Panc1 (cell line): ENCODE data around the gene MSI2. TPM values are rescaled to one million over a fixed set of nuclear protein-coding genes. Genes with fewer than 3 reads are reported as not detected.

ENCODE experiments used
- ATAC-seq: fragments of 200-7000 bp; cut with Tn5 transposase; 2 replicates; pipeline ENCODE4 v1.9.1; 2020; ENCODE audit warnings: mild to moderate bottlenecking, moderate library complexity
- BruUV-seq: library from RNA; stranded (reverse); fragments of 400-500 nt; replicated peaks from 2 replicates; lab custom pipeline; 2021; lab: Mats Ljungman, UMichigan
- CTCF ChIA-PET: fragments of 300-600 bp; sonication (Branson Sonifier 250); formaldehyde crosslinking; loops from one replicate; lab custom pipeline; 2022; ENCODE audit warnings: antibody characterized with exemption; lab: Charles Lee
- POLR2A ChIA-PET: fragments of 300-600 bp; sonication (Branson Sonifier 250); formaldehyde crosslinking; loops from one replicate; lab custom pipeline; 2022; ENCODE audit warnings: antibody characterized with exemption; lab: Charles Lee
- DNase-seq: peaks from one replicate; pipeline ENCODE4 v3.0.0-alpha.2; 2010; ENCODE audit warnings: low read depth, low spot score
- H3K27ac ChIP-seq: 2 replicates; pipeline ENCODE4 v1.5.1; 2011; ENCODE audit warnings: mild to moderate bottlenecking, low read length, inconsistent platforms
- H3K27me3 ChIP-seq: fragments of 200-500 bp; sonication (Bioruptor generic); 2 replicates; pipeline ENCODE4 v1.6.0; 2014; ENCODE audit warnings: low read length, inconsistent platforms; ENCODE audit not compliant: control insufficient read depth, insufficient read depth
- H3K36me3 ChIP-seq: fragments of 200-500 bp; sonication (Bioruptor generic); 2 replicates; pipeline ENCODE4 v1.5.1; 2014; ENCODE audit warnings: inconsistent platforms, mild to moderate bottlenecking, low read length, moderate library complexity; ENCODE audit not compliant: control insufficient read depth, insufficient read depth
- H3K4me1 ChIP-seq: 2 replicates; pipeline ENCODE4 v1.5.1; 2011; ENCODE audit warnings: inconsistent platforms, mild to moderate bottlenecking, low read length, moderate library complexity; ENCODE audit not compliant: control insufficient read depth, insufficient read depth
- H3K4me3 ChIP-seq, 2 experiments: 2 replicates each; pipeline ENCODE4 v1.5.1; 2011 to 2012; ENCODE audit warnings: low read depth in 2 of 2, low read length in 2 of 2, mild to moderate bottlenecking in 2 of 2, inconsistent platforms in 1 of 2, moderate library complexity in 1 of 2
- H3K9me3 ChIP-seq: fragments of 200-500 bp; sonication (Bioruptor generic); 2 replicates; pipeline ENCODE4 v1.5.1; 2014; ENCODE audit warnings: low read depth, mild to moderate bottlenecking, inconsistent platforms, low read length, moderate library complexity; ENCODE audit not compliant: control insufficient read depth, insufficient read depth
- CTCF ChIP-seq: fragments of 450-650 bp; IDR thresholded peaks from 2 replicates; pipeline ENCODE4 v1.5.1; 2017; ENCODE audit warnings: mild to moderate bottlenecking
- POLR2AphosphoS5 ChIP-seq: IDR thresholded peaks from 2 replicates; pipeline ENCODE4 v1.6.1; 2012; ENCODE audit warnings: mild to moderate bottlenecking, low read depth, low read length, moderate library complexity
- REST ChIP-seq, 2 experiments: IDR thresholded peaks; 2 replicates each; pipeline ENCODE4 v1.6.1; 2011 to 2012; ENCODE audit warnings: low read depth in 2 of 2, control low read depth in 1 of 2, low read length in 1 of 2, mild to moderate bottlenecking in 1 of 2, moderate library complexity in 1 of 2; ENCODE audit not compliant: insufficient read depth in 1 of 2
- SIN3A ChIP-seq: IDR thresholded peaks from 2 replicates; pipeline ENCODE4 v1.6.1; 2012; ENCODE audit warnings: low read depth, mild to moderate bottlenecking, low read length, moderate library complexity, borderline replicate concordance; ENCODE audit not compliant: insufficient read depth
- TCF7L2 ChIP-seq: IDR thresholded peaks from 2 replicates; pipeline ENCODE4 v1.6.1; 2011; ENCODE audit warnings: mild to moderate bottlenecking, low read depth, low read length, inconsistent platforms
- in situ Hi-C: cut with HindIII; loops from 2 replicates; pipeline ENCODE4 v1.10.0; 2016; ENCODE audit warnings: low sequenced_read_pairs, low pct_unique_long_range_greater_than_20kb
- intact Hi-C: fragments of 100-400 bp; cut with micrococcal nuclease; formaldehyde crosslinking; loops from one replicate; pipeline ENCODE4 v1.10.0; 2022; ENCODE audit not compliant: unreplicated experiment
- total RNA-seq: library from RNA; stranded (reverse); gene quantifications from one replicate; pipeline ENCODE4 v1.2.1, GENCODE V29; 2021; ENCODE audit not compliant: unreplicated experiment

Gene MSI2
- total RNA-seq, 1 experiment from 2014 or later = 38.5 TPM

GRCh38 chr17:57670769-57671569, 414.6 kb downstream of the MSI2 start:
- Histone ChIP-seq H3K4me3 (no peak overlapping the region), H3K27ac (no peak overlapping the region), H3K4me1 (0 out of 2 replicates have a peak, but pooled peaks cover 5% of the 10 kb centered on the region), H3K9me3 (no peaks in the 10 kb centered on the region), H3K36me3 (no peaks in the 10 kb centered on the region), H3K27me3 (no peaks in the 10 kb centered on the region)
- TF ChIP-seq REST (IDR thresholded peaks at IDR 0.05; ENCODE audit: insufficient read depth in 1 of 2, low read depth in 2 of 2, low read length in 1 of 2) = no peak
- no peak for TF ChIP-seq TCF7L2
- no peak for TF ChIP-seq SIN3A
- no peak for TF ChIP-seq POLR2AphosphoS5
- TF ChIP-seq CTCF = no peak
- ChIA-PET CTCF (interaction anchor here (0.5 to 2.8 kb wide), 13 partner anchors 12 to 428 kb away, joined by 3 to 21 read pairs (median 4); no protein-coding TSS in a partner anchor), POLR2A (no interaction called here)
- DNase-seq (no peak), ATAC-seq (no peak)
- no TSS peak for BruUV-seq
- intact Hi-C loops = no loop called here
- in situ Hi-C loops = no loop called here

- DNase-seq = peak; percentile 50
- ChIA-PET CTCF (interaction anchor here (0.7 to 2.8 kb wide), 16 partner anchors 11 to 429 kb away, joined by 3 to 21 read pairs (median 5); no protein-coding TSS in a partner anchor), POLR2A (interaction anchor here (0.6 to 0.7 kb wide), 2 partner anchors 9 to 10 kb away, joined by 3 read pairs; no protein-coding TSS in a partner anchor)
- no TSS peak for BruUV-seq
- ATAC-seq = peak; percentile 96
- Histone ChIP-seq H3K27me3 (no peaks in the 10 kb centered on the region), H3K9me3 (no peaks in the 10 kb centered on the region), H3K4me3 (no peak overlapping the region), H3K4me1 (0 out of 2 replicates have a peak, but pooled peaks cover 5% of the 10 kb centered on the region), H3K36me3 (no peaks in the 10 kb centered on the region), H3K27ac (no peak overlapping the region)
- intact Hi-C loops (loop anchor here (2.0 kb wide), 2 partner anchors 75 to 429 kb away; no protein-coding TSS in a partner anchor), in situ Hi-C loops (no loop called here)
- TF ChIP-seq CTCF (peak; percentile 98), POLR2AphosphoS5 (no peak)
Measured at GRCh38 chr17:57671667-57672632, 415.6 kb downstream of the MSI2 start.
